GM23338 (cell line): Measurements from ENCODE around the gene CPLANE1. TPM values are rescaled to one million over a fixed set of nuclear protein-coding genes. Genes with fewer than 3 reads are reported as not detected.

Experiments used
- ATAC-seq: fragments of 200-7000 bp; cut with Tn5 transposase; 3 replicates; pipeline ENCODE4 v1.9.1; 2020
- DNase-seq: peaks from one replicate; pipeline ENCODE4 v3.0.0-alpha.2; 2015; ENCODE audit warnings: low spot score
- H2AFZ ChIP-seq: fragments of 200-600 bp; sonication (generic); 2 replicates; pipeline ENCODE4 v1.8.0; 2016; ENCODE audit warnings: antibody characterized with exemption, mild to moderate bottlenecking, moderate library complexity
- H3F3A ChIP-seq: fragments of 200-600 bp; sonication (generic); replicated peaks from 2 replicates; pipeline ENCODE4 v1.8.0; 2017; ENCODE audit warnings: antibody characterized with exemption, mixed run types, low read depth
- H3K27ac ChIP-seq: fragments of 200-600 bp; sonication (generic); 2 replicates; pipeline ENCODE4 v1.6.1; 2016; ENCODE audit warnings: low read depth
- H3K27me3 ChIP-seq: fragments of 200-600 bp; sonication (generic); 2 replicates; pipeline ENCODE4 v1.8.0; 2016; ENCODE audit warnings: mild to moderate bottlenecking, mixed run types, moderate library complexity; ENCODE audit not compliant: insufficient read depth
- H3K36me3 ChIP-seq: fragments of 200-600 bp; sonication (generic); 2 replicates; pipeline ENCODE4 v1.8.0; 2016; ENCODE audit warnings: mild to moderate bottlenecking; ENCODE audit not compliant: insufficient read depth
- H3K4me1 ChIP-seq: fragments of 200-600 bp; sonication (generic); 2 replicates; pipeline ENCODE4 v1.8.0; 2016; ENCODE audit warnings: mild to moderate bottlenecking, moderate library complexity; ENCODE audit not compliant: insufficient read depth
- H3K4me2 ChIP-seq: fragments of 200-600 bp; sonication (generic); 2 replicates; pipeline ENCODE4 v1.7.1; 2017; ENCODE audit warnings: mixed run types
- H3K4me3 ChIP-seq: fragments of 200-600 bp; sonication (generic); 2 replicates; pipeline ENCODE4 v1.6.1; 2016; ENCODE audit warnings: mixed run types
- H3K79me2 ChIP-seq: fragments of 200-600 bp; sonication (generic); replicated peaks from 2 replicates; pipeline ENCODE4 v1.8.0; 2017; ENCODE audit warnings: mild to moderate bottlenecking; ENCODE audit not compliant: insufficient read depth
- H3K9me2 ChIP-seq: fragments of 200-600 bp; sonication (generic); 2 replicates; pipeline ENCODE4 v1.8.0; 2017; ENCODE audit not compliant: insufficient read depth
- H4K20me1 ChIP-seq: fragments of 200-600 bp; sonication (generic); replicated peaks from 2 replicates; pipeline ENCODE4 v1.8.0; 2017; ENCODE audit warnings: mild to moderate bottlenecking; ENCODE audit not compliant: insufficient read depth
- H3K27ac Mint-ChIP-seq: 2 replicates; pipeline ENCODE4 v1.8.0; 2020; ENCODE audit warnings: inconsistent platforms, mild to moderate bottlenecking, moderate library complexity, mixed read lengths
- H3K27me3 Mint-ChIP-seq: 3 replicates; pipeline ENCODE4 v1.8.0; 2022; ENCODE audit warnings: low read depth, mild to moderate bottlenecking, moderate library complexity, mixed read lengths, inconsistent platforms; ENCODE audit not compliant: insufficient read depth, poor library complexity
- H3K36me3 Mint-ChIP-seq: 3 replicates; pipeline ENCODE4 v1.8.0; 2021; ENCODE audit warnings: low read depth, mild to moderate bottlenecking, inconsistent platforms, moderate library complexity, mixed read lengths
- H3K4me1 Mint-ChIP-seq: 3 replicates; pipeline ENCODE4 v1.8.0; 2020; ENCODE audit warnings: mild to moderate bottlenecking, inconsistent platforms, mixed read lengths
- H3K4me3 Mint-ChIP-seq: 3 replicates; pipeline ENCODE4 v1.8.0; 2021; ENCODE audit warnings: moderate library complexity, mild to moderate bottlenecking, inconsistent platforms, mixed read lengths
- H3K9me3 Mint-ChIP-seq: 3 replicates; pipeline ENCODE4 v1.8.0; 2020; ENCODE audit warnings: moderate library complexity, mild to moderate bottlenecking, inconsistent platforms, mixed read lengths
- CREB1 ChIP-seq: fragments of 250-450 bp; sonication (Bioruptor Pico); IDR thresholded peaks from 2 replicates; pipeline ENCODE4 v1.5.0; 2020; ENCODE audit warnings: low read depth, mild to moderate bottlenecking, moderate library complexity
- EZH2 ChIP-seq: fragments of 200-600 bp; sonication (generic); IDR thresholded peaks from one replicate; pipeline ENCODE4 v1.8.0; 2017; ENCODE audit warnings: antibody characterized with exemption, mild to moderate bottlenecking, low read depth; ENCODE audit not compliant: unreplicated experiment
- EZH2phosphoT487 ChIP-seq: fragments of 200-600 bp; sonication (generic); IDR thresholded peaks from one replicate; pipeline ENCODE4 v1.8.1; 2018; ENCODE audit warnings: antibody characterized with exemption; ENCODE audit not compliant: unreplicated experiment
- JUNB ChIP-seq: IDR thresholded peaks from one replicate; pipeline ENCODE4 v1.6.1; 2016; ENCODE audit warnings: antibody characterized with exemption; ENCODE audit not compliant: unreplicated experiment
- NANOG ChIP-seq: IDR thresholded peaks from 2 replicates; pipeline ENCODE4 v1.6.1; 2016; ENCODE audit warnings: antibody characterized with exemption, borderline replicate concordance
- POLR2AphosphoS5 ChIP-seq: IDR thresholded peaks from 2 replicates; pipeline ENCODE4 v1.6.1; 2016; ENCODE audit warnings: antibody characterized with exemption, low read depth
- STAT1 ChIP-seq: IDR thresholded peaks from one replicate; pipeline ENCODE4 v1.6.1; 2016; ENCODE audit warnings: antibody characterized with exemption; ENCODE audit not compliant: unreplicated experiment
- ZNF114 ChIP-seq: fragments of 250-450 bp; sonication (Bioruptor Pico); IDR thresholded peaks from 2 replicates; pipeline ENCODE4 v1.5.0; 2020; ENCODE audit warnings: mild to moderate bottlenecking, moderate library complexity
- ZNF331 ChIP-seq: fragments of 250-450 bp; sonication (Bioruptor Pico); IDR thresholded peaks from 2 replicates; pipeline ENCODE4 v1.5.0; 2020; ENCODE audit warnings: low read depth, mild to moderate bottlenecking, moderate library complexity
- polyA plus RNA-seq: library from polyadenylated mRNA; unstranded; fragments of >200 nt; fragmentation: Nextera tagmentation; extraction: Ambion mirVana; gene quantifications from 2 replicates; pipeline ENCODE4 v1.2.1, GENCODE V29; 2016
- total RNA-seq: library from RNA; depleted of rRNA; stranded (reverse); fragments of >200 nt; shearing (Covaris generic); gene quantifications from 2 replicates; pipeline ENCODE4 v1.2.3, GENCODE V29; 2014
- TF ChIP-seq, protein P1 (sequence below): IDR thresholded peaks from 2 replicates; pipeline ENCODE4 v1.6.1; 2016; ENCODE audit warnings: antibody characterized with exemption
- TF ChIP-seq, protein P2 (sequence below), 2 experiments: fragments of 200-600 bp in 1 of 2; sonication (generic) in 1 of 2; conservative IDR thresholded peaks; 2 replicates each; pipeline versions ENCODE4 v1.5.1 to v1.6.1; 2016 to 2017; ENCODE audit warnings: antibody characterized with exemption in 2 of 2, low read depth in 2 of 2, mild to moderate bottlenecking in 2 of 2, moderate library complexity in 1 of 2
- TF ChIP-seq, protein P3 (sequence below): fragments of 250-450 bp; sonication (Bioruptor Pico); IDR thresholded peaks from 2 replicates; pipeline ENCODE4 v1.5.0; 2020; ENCODE audit warnings: mild to moderate bottlenecking, moderate library complexity

CPLANE1 gene
- total and polyA plus RNA-seq, 2 experiments from 2014 or later, result 5.1 to 8.3 TPM

DNA sequence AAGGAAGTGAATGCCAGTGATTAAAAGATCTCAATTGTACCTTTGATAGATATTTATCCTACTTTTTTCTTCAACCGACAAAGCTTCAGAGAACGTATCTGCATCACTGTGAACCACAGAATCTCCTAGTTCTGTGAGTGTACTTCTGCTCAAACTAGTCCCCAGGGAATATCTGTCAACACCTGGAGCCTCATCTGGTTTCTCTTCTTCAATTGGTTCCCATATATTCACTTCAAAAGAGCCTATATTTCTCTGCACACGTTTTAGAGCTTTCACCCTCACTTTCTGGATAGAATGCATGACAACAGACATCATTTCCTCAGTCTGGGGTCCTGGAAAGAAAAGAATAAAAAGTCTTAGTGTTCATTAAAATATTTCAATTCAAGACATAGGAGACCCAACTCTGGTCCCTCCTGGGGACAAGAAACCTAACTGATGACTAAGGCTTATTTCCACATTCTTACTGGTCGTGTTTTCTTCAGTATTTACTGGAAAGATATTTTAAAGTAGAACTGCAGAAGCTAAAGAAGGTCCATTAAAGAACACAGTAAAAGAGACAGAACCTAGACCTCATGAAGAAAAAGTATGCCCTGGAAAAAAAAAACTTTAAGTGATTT, 64.3 kb downstream of the CPLANE1 start:
- H3K27ac ChIP-seq, result no peak overlapping the region
- H3K27me3 ChIP-seq, result no peaks in the 10 kb centered on the region
- H3K36me3 Mint-ChIP-seq, result no peaks in the 10 kb centered on the region
- H3K9me2 ChIP-seq, result peaks cover 3% of the 10 kb centered on the region; the same call in 1 of the 2 replicates
- no peaks in the 10 kb centered on the region for H3K79me2 ChIP-seq
- TF ChIP-seq ZNF114 (CRISPR knock-in tag) (no peak), ZNF331 (no peak), CREB1 (CRISPR knock-in tag) (no peak), STAT1 (no peak), POLR2AphosphoS5 (no peak), EZH2phosphoT487 (no peak)
- H3K4me1 ChIP-seq, result no peaks in the 10 kb centered on the region
- ATAC-seq, result no peak
- H3K4me3 Mint-ChIP-seq, result no peak overlapping the region
- no peaks in the 10 kb centered on the region for H3K4me1 Mint-ChIP-seq
- no peaks in the 10 kb centered on the region for H4K20me1 ChIP-seq
- H3K4me3 ChIP-seq, result no peak overlapping the region
- no peaks in the 10 kb centered on the region for H3K9me3 Mint-ChIP-seq
- no peaks in the 10 kb centered on the region for H3F3A ChIP-seq
- H2AFZ ChIP-seq, result no peak overlapping the region
- H3K4me2 ChIP-seq, result no peak overlapping the region
- H3K27me3 Mint-ChIP-seq, result peaks cover 3% of the 10 kb centered on the region
- no peak overlapping the region for H3K27ac Mint-ChIP-seq
- no peak for DNase-seq
- H3K36me3 ChIP-seq, result no peaks in the 10 kb centered on the region

DNA sequence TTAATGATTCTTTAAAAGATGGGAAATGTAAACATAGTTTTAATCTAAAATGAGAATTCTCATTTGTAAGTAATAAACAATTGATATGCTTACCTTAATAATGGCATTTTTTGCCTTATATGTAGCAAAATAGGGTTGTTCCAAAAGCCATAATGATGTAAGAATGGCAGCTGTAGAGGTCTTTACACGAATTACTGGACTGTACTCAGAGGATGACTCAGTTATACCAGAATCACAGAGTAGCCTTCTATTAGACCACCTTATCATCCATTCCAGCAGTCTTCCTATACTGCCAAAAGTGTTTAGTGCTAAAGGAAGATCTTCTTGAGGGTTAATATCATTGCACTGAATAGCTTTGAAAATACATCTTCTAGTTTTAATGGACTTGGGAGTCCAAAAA, 66.5 kb downstream of the CPLANE1 start:
- H2AFZ ChIP-seq, result no peak overlapping the region
- no peak overlapping the region for H3K27ac ChIP-seq
- no peak overlapping the region for H3K4me3 Mint-ChIP-seq
- H3K4me1 ChIP-seq, result no peaks in the 10 kb centered on the region
- H3K36me3 ChIP-seq, result no peaks in the 10 kb centered on the region
- no peaks in the 10 kb centered on the region for H3K4me1 Mint-ChIP-seq
- H3F3A ChIP-seq, result no peaks in the 10 kb centered on the region
- H3K9me2 ChIP-seq, result no peaks in the 10 kb centered on the region
- no peak overlapping the region for H3K27ac Mint-ChIP-seq
- H3K4me3 ChIP-seq, result no peak overlapping the region
- DNase-seq, result no peak
- peaks cover 2% of the 10 kb centered on the region; the same call in 2 of the 3 replicates for H3K36me3 Mint-ChIP-seq
- H3K79me2 ChIP-seq, result no peaks in the 10 kb centered on the region
- H3K9me3 Mint-ChIP-seq, result no peaks in the 10 kb centered on the region
- no peaks in the 10 kb centered on the region for H4K20me1 ChIP-seq
- ATAC-seq, result no peak
- no peaks in the 10 kb centered on the region for H3K27me3 ChIP-seq
- no peak overlapping the region for H3K4me2 ChIP-seq
- H3K27me3 Mint-ChIP-seq, result peaks cover 3% of the 10 kb centered on the region
- no peak for TF ChIP-seq ZNF331
- TF ChIP-seq, protein P1, sequence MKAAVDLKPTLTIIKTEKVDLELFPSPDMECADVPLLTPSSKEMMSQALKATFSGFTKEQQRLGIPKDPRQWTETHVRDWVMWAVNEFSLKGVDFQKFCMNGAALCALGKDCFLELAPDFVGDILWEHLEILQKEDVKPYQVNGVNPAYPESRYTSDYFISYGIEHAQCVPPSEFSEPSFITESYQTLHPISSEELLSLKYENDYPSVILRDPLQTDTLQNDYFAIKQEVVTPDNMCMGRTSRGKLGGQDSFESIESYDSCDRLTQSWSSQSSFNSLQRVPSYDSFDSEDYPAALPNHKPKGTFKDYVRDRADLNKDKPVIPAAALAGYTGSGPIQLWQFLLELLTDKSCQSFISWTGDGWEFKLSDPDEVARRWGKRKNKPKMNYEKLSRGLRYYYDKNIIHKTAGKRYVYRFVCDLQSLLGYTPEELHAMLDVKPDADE, result no peak
- no peak for TF ChIP-seq ZNF114 (CRISPR knock-in tag)
- TF ChIP-seq CREB1 (CRISPR knock-in tag), result no peak
- TF ChIP-seq, protein P2, sequence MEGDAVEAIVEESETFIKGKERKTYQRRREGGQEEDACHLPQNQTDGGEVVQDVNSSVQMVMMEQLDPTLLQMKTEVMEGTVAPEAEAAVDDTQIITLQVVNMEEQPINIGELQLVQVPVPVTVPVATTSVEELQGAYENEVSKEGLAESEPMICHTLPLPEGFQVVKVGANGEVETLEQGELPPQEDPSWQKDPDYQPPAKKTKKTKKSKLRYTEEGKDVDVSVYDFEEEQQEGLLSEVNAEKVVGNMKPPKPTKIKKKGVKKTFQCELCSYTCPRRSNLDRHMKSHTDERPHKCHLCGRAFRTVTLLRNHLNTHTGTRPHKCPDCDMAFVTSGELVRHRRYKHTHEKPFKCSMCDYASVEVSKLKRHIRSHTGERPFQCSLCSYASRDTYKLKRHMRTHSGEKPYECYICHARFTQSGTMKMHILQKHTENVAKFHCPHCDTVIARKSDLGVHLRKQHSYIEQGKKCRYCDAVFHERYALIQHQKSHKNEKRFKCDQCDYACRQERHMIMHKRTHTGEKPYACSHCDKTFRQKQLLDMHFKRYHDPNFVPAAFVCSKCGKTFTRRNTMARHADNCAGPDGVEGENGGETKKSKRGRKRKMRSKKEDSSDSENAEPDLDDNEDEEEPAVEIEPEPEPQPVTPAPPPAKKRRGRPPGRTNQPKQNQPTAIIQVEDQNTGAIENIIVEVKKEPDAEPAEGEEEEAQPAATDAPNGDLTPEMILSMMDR (conservative IDR thresholded peaks at IDR 0.05; ENCODE audit: low read depth in 2 of 2), result no peak
- TF ChIP-seq POLR2AphosphoS5, result no peak
- no peak for TF ChIP-seq NANOG
- TF ChIP-seq STAT1, result no peak
- TF ChIP-seq EZH2, result no peak
- no peak for TF ChIP-seq JUNB
- TF ChIP-seq, protein P3, sequence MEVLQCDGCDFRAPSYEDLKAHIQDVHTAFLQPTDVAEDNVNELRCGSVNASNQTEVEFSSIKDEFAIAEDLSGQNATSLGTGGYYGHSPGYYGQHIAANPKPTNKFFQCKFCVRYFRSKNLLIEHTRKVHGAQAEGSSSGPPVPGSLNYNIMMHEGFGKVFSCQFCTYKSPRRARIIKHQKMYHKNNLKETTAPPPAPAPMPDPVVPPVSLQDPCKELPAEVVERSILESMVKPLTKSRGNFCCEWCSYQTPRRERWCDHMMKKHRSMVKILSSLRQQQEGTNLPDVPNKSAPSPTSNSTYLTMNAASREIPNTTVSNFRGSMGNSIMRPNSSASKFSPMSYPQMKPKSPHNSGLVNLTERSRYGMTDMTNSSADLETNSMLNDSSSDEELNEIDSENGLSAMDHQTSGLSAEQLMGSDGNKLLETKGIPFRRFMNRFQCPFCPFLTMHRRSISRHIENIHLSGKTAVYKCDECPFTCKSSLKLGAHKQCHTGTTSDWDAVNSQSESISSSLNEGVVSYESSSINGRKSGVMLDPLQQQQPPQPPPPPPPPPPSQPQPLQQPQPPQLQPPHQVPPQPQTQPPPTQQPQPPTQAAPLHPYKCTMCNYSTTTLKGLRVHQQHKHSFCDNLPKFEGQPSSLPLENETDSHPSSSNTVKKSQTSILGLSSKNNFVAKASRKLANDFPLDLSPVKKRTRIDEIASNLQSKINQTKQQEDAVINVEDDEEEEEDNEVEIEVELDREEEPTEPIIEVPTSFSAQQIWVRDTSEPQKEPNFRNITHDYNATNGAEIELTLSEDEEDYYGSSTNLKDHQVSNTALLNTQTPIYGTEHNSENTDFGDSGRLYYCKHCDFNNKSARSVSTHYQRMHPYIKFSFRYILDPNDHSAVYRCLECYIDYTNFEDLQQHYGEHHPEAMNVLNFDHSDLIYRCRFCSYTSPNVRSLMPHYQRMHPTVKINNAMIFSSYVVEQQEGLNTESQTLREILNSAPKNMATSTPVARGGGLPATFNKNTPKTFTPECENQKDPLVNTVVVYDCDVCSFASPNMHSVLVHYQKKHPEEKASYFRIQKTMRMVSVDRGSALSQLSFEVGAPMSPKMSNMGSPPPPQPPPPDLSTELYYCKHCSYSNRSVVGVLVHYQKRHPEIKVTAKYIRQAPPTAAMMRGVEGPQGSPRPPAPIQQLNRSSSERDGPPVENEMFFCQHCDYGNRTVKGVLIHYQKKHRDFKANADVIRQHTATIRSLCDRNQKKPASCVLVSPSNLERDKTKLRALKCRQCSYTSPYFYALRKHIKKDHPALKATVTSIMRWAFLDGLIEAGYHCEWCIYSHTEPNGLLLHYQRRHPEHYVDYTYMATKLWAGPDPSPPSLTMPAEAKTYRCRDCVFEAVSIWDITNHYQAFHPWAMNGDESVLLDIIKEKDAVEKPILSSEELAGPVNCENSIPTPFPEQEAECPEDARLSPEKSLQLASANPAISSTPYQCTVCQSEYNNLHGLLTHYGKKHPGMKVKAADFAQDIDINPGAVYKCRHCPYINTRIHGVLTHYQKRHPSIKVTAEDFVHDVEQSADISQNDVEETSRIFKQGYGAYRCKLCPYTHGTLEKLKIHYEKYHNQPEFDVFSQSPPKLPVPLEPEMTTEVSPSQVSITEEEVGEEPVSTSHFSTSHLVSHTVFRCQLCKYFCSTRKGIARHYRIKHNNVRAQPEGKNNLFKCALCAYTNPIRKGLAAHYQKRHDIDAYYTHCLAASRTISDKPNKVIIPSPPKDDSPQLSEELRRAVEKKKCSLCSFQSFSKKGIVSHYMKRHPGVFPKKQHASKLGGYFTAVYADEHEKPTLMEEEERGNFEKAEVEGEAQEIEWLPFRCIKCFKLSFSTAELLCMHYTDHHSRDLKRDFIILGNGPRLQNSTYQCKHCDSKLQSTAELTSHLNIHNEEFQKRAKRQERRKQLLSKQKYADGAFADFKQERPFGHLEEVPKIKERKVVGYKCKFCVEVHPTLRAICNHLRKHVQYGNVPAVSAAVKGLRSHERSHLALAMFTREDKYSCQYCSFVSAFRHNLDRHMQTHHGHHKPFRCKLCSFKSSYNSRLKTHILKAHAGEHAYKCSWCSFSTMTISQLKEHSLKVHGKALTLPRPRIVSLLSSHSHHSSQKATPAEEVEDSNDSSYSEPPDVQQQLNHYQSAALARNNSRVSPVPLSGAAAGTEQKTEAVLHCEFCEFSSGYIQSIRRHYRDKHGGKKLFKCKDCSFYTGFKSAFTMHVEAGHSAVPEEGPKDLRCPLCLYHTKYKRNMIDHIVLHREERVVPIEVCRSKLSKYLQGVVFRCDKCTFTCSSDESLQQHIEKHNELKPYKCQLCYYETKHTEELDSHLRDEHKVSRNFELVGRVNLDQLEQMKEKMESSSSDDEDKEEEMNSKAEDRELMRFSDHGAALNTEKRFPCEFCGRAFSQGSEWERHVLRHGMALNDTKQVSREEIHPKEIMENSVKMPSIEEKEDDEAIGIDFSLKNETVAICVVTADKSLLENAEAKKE (CRISPR knock-in tag), result no peak
